Smooth muscle cell of the pulmonary artery (primary cell): ENCODE results near the gene CRBN. TPM values are rescaled to one million over a fixed set of nuclear protein-coding genes. Genes with fewer than 3 reads are reported as not detected.

ENCODE experiments used
- total RNA-seq: library from RNA; depleted of rRNA; stranded (reverse); fragments of >200 nt; gene quantifications from 2 replicates; pipeline ENCODE4 v1.2.3, GENCODE V29; 2014

The CRBN gene
- 40.5 and 52.2 TPM in 2 replicates for total RNA-seq

GRCh38 chr3:3179407-3180094 is at the start of gene CRBN:
TSS of gene CRBN (minus strand) at chr3:3179691. CDS start at chr3:3179687, 4 bp downstream.

GRCh38 chr3:3126477-3127431 is 52.7 kb downstream of the CRBN start, which contains the start of gene TRNT1:
TSS of gene TRNT1 (plus strand) at chr3:3126940. CDS start at chr3:3129041, 2,101 bp downstream.

GRCh38 chr3:3110299-3110630 is 69.2 kb downstream of the CRBN start, which contains the start of gene IL5RA:
TSS of gene IL5RA (minus strand) at chr3:3110374. CDS start at chr3:3104984, 5,390 bp downstream.

Other genes with a start within 250 kb of the CRBN start
- not detected in 2 replicates for gene IL5RA, start 69.3 kb downstream of the CRBN start, total RNA-seq
- 19.8 and 20.0 TPM in 2 replicates for gene TRNT1, start 52.8 kb downstream of the CRBN start, total RNA-seq